SK-N-MC (cell line): Measurements from ENCODE around the gene ERCC4.

ENCODE experiments used
- EZH2 ChIP-seq: fragments of 200-600 bp; sonication (generic); IDR thresholded peaks from one replicate; pipeline ENCODE4 v1.6.1; 2017; ENCODE audit warnings: antibody characterized with exemption
- POLR2AphosphoS5 ChIP-seq: IDR thresholded peaks from 2 replicates; pipeline ENCODE4 v1.6.1; 2012; ENCODE audit warnings: mild to moderate bottlenecking, low read depth, low read length, borderline replicate concordance

GRCh38 chr16:13912891-13913290 is 7.1 kb upstream of the ERCC4 start:
- TF ChIP-seq EZH2, result no peak
- no peak for TF ChIP-seq POLR2AphosphoS5
